Type B pancreatic cell (in vitro differentiated cells): ENCODE data around the gene VAT1L. TPM values are rescaled to one million over a fixed set of nuclear protein-coding genes. Genes with fewer than 3 reads are reported as not detected.
A peak's percentile ranks its signal among the peaks of the same experiment; 100 is the strongest.

Source experiments
- DNase-seq: peaks from one replicate; pipeline ENCODE4 v3.0.0; 2021; ENCODE audit warnings: mixed read lengths; ENCODE audit not compliant: unreplicated experiment; ENCODE audit errors: extremely low spot score
- H3K27ac Mint-ChIP-seq: 2 replicates; pipeline ENCODE4 v1.8.0; 2021; ENCODE audit warnings: mild to moderate bottlenecking, mixed read lengths
- H3K27me3 Mint-ChIP-seq: 2 replicates; pipeline ENCODE4 v1.8.0; 2021; ENCODE audit warnings: mixed read lengths
- H3K36me3 Mint-ChIP-seq: 2 replicates; pipeline ENCODE4 v1.8.0; 2021; ENCODE audit warnings: mixed read lengths
- H3K4me1 Mint-ChIP-seq: one replicate; pipeline ENCODE4 v1.8.0; 2021; ENCODE audit warnings: mixed read lengths; ENCODE audit not compliant: unreplicated experiment
- H3K4me3 Mint-ChIP-seq: 2 replicates; pipeline ENCODE4 v1.8.0; 2021; ENCODE audit warnings: mild to moderate bottlenecking, mixed read lengths
- H3K9me3 Mint-ChIP-seq: 2 replicates; pipeline ENCODE4 v1.8.0; 2021; ENCODE audit warnings: mixed read lengths
- long read RNA-seq: library from polyadenylated mRNA; unstranded; transcript quantifications from one replicate; pipeline ENCODE4 v2.0.0, GENCODE V29; 2020
- total RNA-seq: library from RNA; stranded (reverse); gene quantifications from 2 replicates; pipeline ENCODE4 v1.2.1, GENCODE V29; 2021; ENCODE audit warnings: low replicate concordance
- TF ChIP-seq, protein P1 (sequence below): fragments of 200-600 bp; sonication (generic); conservative IDR thresholded peaks from 2 replicates; pipeline ENCODE4 v1.5.0; 2021; ENCODE audit warnings: antibody characterized with exemption, mild to moderate bottlenecking

The VAT1L gene
- 0.76 and 12.4 TPM in 2 replicates for total RNA-seq
- long read RNA-seq, result 0 reads

- TF ChIP-seq, protein P1, sequence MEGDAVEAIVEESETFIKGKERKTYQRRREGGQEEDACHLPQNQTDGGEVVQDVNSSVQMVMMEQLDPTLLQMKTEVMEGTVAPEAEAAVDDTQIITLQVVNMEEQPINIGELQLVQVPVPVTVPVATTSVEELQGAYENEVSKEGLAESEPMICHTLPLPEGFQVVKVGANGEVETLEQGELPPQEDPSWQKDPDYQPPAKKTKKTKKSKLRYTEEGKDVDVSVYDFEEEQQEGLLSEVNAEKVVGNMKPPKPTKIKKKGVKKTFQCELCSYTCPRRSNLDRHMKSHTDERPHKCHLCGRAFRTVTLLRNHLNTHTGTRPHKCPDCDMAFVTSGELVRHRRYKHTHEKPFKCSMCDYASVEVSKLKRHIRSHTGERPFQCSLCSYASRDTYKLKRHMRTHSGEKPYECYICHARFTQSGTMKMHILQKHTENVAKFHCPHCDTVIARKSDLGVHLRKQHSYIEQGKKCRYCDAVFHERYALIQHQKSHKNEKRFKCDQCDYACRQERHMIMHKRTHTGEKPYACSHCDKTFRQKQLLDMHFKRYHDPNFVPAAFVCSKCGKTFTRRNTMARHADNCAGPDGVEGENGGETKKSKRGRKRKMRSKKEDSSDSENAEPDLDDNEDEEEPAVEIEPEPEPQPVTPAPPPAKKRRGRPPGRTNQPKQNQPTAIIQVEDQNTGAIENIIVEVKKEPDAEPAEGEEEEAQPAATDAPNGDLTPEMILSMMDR, result no peak
- Mint-ChIP-seq H3K4me1 (peaks cover 14% of the 10 kb centered on the region), H3K9me3 (no peaks in the 10 kb centered on the region), H3K27ac (no peak within 1 kb of the TSS), H3K4me3 (peak within 1 kb of the TSS; percentile 91), H3K36me3 (no peaks in the 10 kb centered on the region), H3K27me3 (peaks cover 68% of the 10 kb centered on the region)
- DNase-seq, result peak; percentile 70
Measured at GRCh38 chr16:77788181-77789084, at the start of gene VAT1L. Gene VAT1L (plus strand): TSS chr16:77788564. CDS start chr16:77788683, 119 bp downstream.

- Mint-ChIP-seq H3K36me3 (peaks cover 4% of the 10 kb centered on the region), H3K4me3 (no peak overlapping the region), H3K27ac (no peak overlapping the region), H3K9me3 (peaks cover 5% of the 10 kb centered on the region), H3K27me3 (no peaks in the 10 kb centered on the region), H3K4me1 (no peaks in the 10 kb centered on the region)
- no peak for DNase-seq
- TF ChIP-seq, protein P1, result no peak
Measured at GRCh38 chr16:77738706-77739558, 49.4 kb upstream of the VAT1L start.

GRCh38 chr16:77739559-77739892 lies 48.8 kb upstream of the VAT1L start:
- no peaks in the 10 kb centered on the region for H3K27me3 Mint-ChIP-seq
- peaks cover 4% of the 10 kb centered on the region for H3K36me3 Mint-ChIP-seq
- H3K4me3 Mint-ChIP-seq, result no peak overlapping the region
- TF ChIP-seq, protein P1, result no peak
- peaks cover 5% of the 10 kb centered on the region for H3K9me3 Mint-ChIP-seq
- no peaks in the 10 kb centered on the region for H3K4me1 Mint-ChIP-seq
- no peak for DNase-seq
- no peak overlapping the region for H3K27ac Mint-ChIP-seq

DNA sequence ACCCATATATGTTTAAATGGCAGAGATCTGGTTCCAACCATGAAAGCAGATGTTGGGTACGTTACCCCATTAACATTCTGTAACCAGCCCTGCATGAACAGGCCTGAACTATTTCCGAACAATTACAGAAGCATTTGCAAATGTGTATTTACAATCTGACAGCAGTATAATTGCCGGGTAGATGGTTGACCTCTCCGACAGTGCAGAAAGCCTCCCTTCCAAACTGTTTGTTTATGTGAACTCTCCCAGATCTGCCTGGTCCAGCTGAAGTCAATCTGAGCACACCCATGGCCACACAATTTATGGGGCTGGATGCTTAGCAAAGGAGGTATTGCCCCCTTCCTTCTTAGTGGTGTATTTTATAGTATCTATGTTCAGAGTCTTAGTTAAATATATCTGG lies 44.2 kb upstream of the VAT1L start:
- no peak for DNase-seq
- no peaks in the 10 kb centered on the region for H3K36me3 Mint-ChIP-seq
- TF ChIP-seq, protein P1, result no peak
- H3K9me3 Mint-ChIP-seq, result no peaks in the 10 kb centered on the region
- no peaks in the 10 kb centered on the region for H3K4me1 Mint-ChIP-seq
- no peak overlapping the region for H3K27ac Mint-ChIP-seq
- H3K27me3 Mint-ChIP-seq, result no peaks in the 10 kb centered on the region
- no peak overlapping the region for H3K4me3 Mint-ChIP-seq

DNA sequence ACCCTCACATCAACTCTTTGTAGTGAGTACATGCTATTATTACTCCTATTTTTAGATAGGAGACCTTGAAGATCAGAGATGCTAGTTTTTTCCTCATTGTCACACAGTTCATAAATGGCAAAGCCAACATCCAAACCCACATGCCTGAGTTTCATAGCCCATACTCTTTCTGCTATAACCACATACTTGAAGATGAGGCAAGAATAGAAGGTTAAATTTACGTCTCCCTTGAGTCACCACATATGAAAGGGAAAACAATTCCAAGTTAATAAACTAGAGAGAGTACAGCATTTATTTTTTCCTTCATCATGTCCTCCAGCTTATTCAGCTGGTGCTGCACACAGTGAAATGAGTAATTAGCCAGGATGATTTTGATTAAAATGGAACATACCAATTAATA lies 42.4 kb upstream of the VAT1L start:
- H3K4me3 Mint-ChIP-seq, result no peak overlapping the region
- no peaks in the 10 kb centered on the region for H3K4me1 Mint-ChIP-seq
- TF ChIP-seq, protein P1, result no peak
- peaks cover 8% of the 10 kb centered on the region for H3K27me3 Mint-ChIP-seq
- H3K9me3 Mint-ChIP-seq, result no peaks in the 10 kb centered on the region
- no peak for DNase-seq
- no peak overlapping the region for H3K27ac Mint-ChIP-seq
- H3K36me3 Mint-ChIP-seq, result no peaks in the 10 kb centered on the region
